Measurements from ENCODE around the gene CHAC2. TPM values are rescaled to one million over a fixed set of nuclear protein-coding genes. Genes with fewer than 3 reads are reported as not detected.

The CHAC2 gene
- total RNA-seq, 1 experiment from 2014 or later, result 8.4 TPM

- no TSS peak for BruUV-seq (replicated peaks)
- RAD21 ChIA-PET (ENCODE audit: low non-redundant PET in 1 of 2, low total read pairs in 2 of 2, uncharacterized antibody in 2 of 2, unreplicated experiment in 2 of 2), result no interaction called here
- POLR2A ChIA-PET, result no interaction called here
These were observed 38.4 kb upstream of the CHAC2 start for GRCh38 chr2:53729143-53729762.

More at GRCh38 chr2:53729143-53729762, 38.4 kb upstream of the CHAC2 start:
- H3K79me2 ChIP-seq (ENCODE audit: insufficient read depth, low read length), result no peaks in the 10 kb centered on the region; the same call in 1 of the 2 replicates
- intact Hi-C loops (cut with micrococcal nuclease), result no loop called here
- no peaks in the 10 kb centered on the region for H3K36me3 ChIP-seq (ENCODE audit: control insufficient read depth in 1 of 2, insufficient read depth in 2 of 2, low read length in 2 of 2)
- no peak overlapping the region for H3K9ac ChIP-seq (ENCODE audit: low read length)
- TF ChIP-seq SP1 (IDR thresholded peaks at IDR 0.05; ENCODE audit: low read depth) (no peak), ELF1 (IDR thresholded peaks at IDR 0.05; ENCODE audit: borderline replicate concordance, low read depth) (no peak), EZH2phosphoT487 (IDR thresholded peaks at IDR 0.05; ENCODE audit: borderline replicate concordance) (no peak), EZH2 (IDR thresholded peaks at IDR 0.05) (no peak), MAX (IDR thresholded peaks at IDR 0.05) (no peak), REST (IDR thresholded peaks at IDR 0.05; ENCODE audit: low read depth) (no peak), YY1 (IDR thresholded peaks at IDR 0.05; ENCODE audit: extremely low read depth, insufficient replicate concordance, low read depth, low read length) (no peak), SRF (IDR thresholded peaks at IDR 0.05; ENCODE audit: low read depth) (no peak), POLR2A (IDR thresholded peaks at IDR 0.05; ENCODE audit: borderline replicate concordance, extremely low read depth, insufficient read depth, insufficient read length) (no peak)
- no peak overlapping the region for H2AFZ ChIP-seq (ENCODE audit: low read depth, low read length, poor library complexity, severe bottlenecking)
- no peaks in the 10 kb centered on the region for H3K27me3 ChIP-seq (ENCODE audit: insufficient read depth, low read length)
- ATAC-seq, result no peak
- H3K9me2 ChIP-seq (ENCODE audit: insufficient read depth), result no peaks in the 10 kb centered on the region
- H4K20me1 ChIP-seq (ENCODE audit: insufficient read depth), result no peaks in the 10 kb centered on the region
- H3K4me3 ChIP-seq (replicated peaks in 1 of 2; ENCODE audit: low read depth in 1 of 2, low read length in 2 of 2), result no peak overlapping the region
- no peak overlapping the region for H3K4me2 ChIP-seq (ENCODE audit: low read length)
- CTCF ChIA-PET, result no interaction called here
- no peak for DNase-seq (ENCODE audit: low read depth, low spot score)
- H3K9me3 ChIP-seq (ENCODE audit: control insufficient read depth in 1 of 2, insufficient read depth in 1 of 2, low read depth in 1 of 2, low read length in 2 of 2), result no peaks in the 10 kb centered on the region
- no peak overlapping the region for H3K27ac ChIP-seq (ENCODE audit: low read depth, low read length)
- no peaks in the 10 kb centered on the region for H3K4me1 ChIP-seq (ENCODE audit: control insufficient read depth in 1 of 2, insufficient read depth in 2 of 2, low read length in 2 of 2)
